Transverse colon (tissue), 4 donors: ENCODE results near the gene SMIM1.

Experiments
- CTCF ChIP-seq, 5 experiments: fragments of 200-600 bp in 3 of 5; fragments of 450-650 bp in 2 of 5; sonication (generic) in 3 of 5; IDR thresholded peaks; 1 replicate in 2 of 5; 2 replicates in 3 of 5; pipeline ENCODE4 v1.5.1; 2016 to 2017; ENCODE audit warnings: antibody characterized with exemption in 5 of 5, inconsistent platforms in 3 of 5, mild to moderate bottlenecking in 2 of 5, moderate library complexity in 1 of 5
- EP300 ChIP-seq: sonication (generic); formaldehyde crosslinking; IDR thresholded peaks from one replicate; pipeline ENCODE4 v1.6.1; 2017; ENCODE audit warnings: antibody characterized with exemption, low read depth
- POLR2A ChIP-seq: fragments of 450-650 bp; IDR thresholded peaks from one replicate; pipeline ENCODE4 v1.6.1; 2016; ENCODE audit warnings: antibody characterized with exemption, mild to moderate bottlenecking, moderate library complexity
- POLR2AphosphoS5 ChIP-seq, 3 donors: sonication (generic); formaldehyde crosslinking; IDR thresholded peaks; one replicate each; pipeline ENCODE4 v1.6.1; 2016; ENCODE audit warnings: antibody characterized with exemption in 3 of 3

- TF ChIP-seq POLR2A: no peak
- no peak for TF ChIP-seq CTCF (IDR thresholded peaks at IDR 0.05)
- no peak for TF ChIP-seq EP300
- no peak for TF ChIP-seq POLR2AphosphoS5 (IDR thresholded peaks at IDR 0.05)
Measured at GRCh38 chr1:3768811-3769390, 3.6 kb upstream of the SMIM1 start.
